Activated T-helper 1 cell treated with anti-CD3 and anti-CD28 coated beads, Interleukin-12 subunit alpha, Interleukin-12 subunit beta, Interleukin-2, Interleukin-4 antibody, amounts not matched to agents 30 ng/mL and 10 ng/mL and 1 ng/mL, durations not matched to agents 14 hours and 24 hours and 36 hours (primary cell): ENCODE measurements around the gene CASP9. TPM values are rescaled to one million over a fixed set of nuclear protein-coding genes. Genes with fewer than 3 reads are reported as not detected.

Experiments
- DNase-seq: peaks from one replicate; pipeline ENCODE4 v3.0.0; 2021; ENCODE audit warnings: low spot score
- H3K27ac Mint-ChIP-seq: one replicate; pipeline ENCODE4 v1.8.0; 2021; ENCODE audit warnings: mild to moderate bottlenecking, mixed read lengths
- H3K27me3 Mint-ChIP-seq: one replicate; pipeline ENCODE4 v1.8.0; 2022; ENCODE audit warnings: mild to moderate bottlenecking, moderate library complexity, mixed read lengths; ENCODE audit not compliant: insufficient read depth
- H3K36me3 Mint-ChIP-seq: one replicate; pipeline ENCODE4 v1.8.0; 2021; ENCODE audit warnings: low read depth, mixed read lengths
- H3K4me1 Mint-ChIP-seq: one replicate; pipeline ENCODE4 v1.8.0; 2021; ENCODE audit warnings: low read depth, mixed read lengths
- H3K4me3 Mint-ChIP-seq: one replicate; pipeline ENCODE4 v1.8.0; 2021; ENCODE audit warnings: mild to moderate bottlenecking, moderate library complexity, mixed read lengths
- H3K9me3 Mint-ChIP-seq: one replicate; pipeline ENCODE4 v1.8.0; 2021; ENCODE audit warnings: mixed read lengths
- intact Hi-C: fragments of 100-400 bp; cut with micrococcal nuclease; formaldehyde crosslinking; loops from one replicate; pipeline ENCODE4 v1.15.1; 2024
- total RNA-seq: library from RNA; stranded (reverse); gene quantifications from 2 replicates; pipeline ENCODE4 v1.2.3, GENCODE V29; 2022

Gene CASP9
- total RNA-seq, 1 donor from 2014 or later = 21.0 TPM

DNA sequence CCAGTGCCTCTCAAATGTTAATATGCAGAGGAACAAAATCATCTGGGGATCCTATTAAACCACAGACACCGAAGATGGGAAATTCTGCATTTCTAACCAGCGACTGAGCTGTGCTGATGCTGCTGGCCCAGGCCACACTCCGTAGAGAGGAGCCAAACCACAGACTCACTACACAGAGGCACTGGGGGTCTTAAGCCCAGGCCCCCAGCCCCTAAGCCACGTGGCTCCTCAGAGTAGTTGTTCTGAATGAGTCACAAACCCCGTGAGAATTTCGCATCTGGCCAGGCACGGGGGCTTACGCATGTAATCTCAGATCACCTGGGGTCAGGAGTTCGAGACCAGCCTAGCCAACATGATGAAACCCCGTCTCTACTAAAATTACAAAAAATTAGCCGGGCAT is 70.3 kb downstream of the CASP9 start:
- H3K4me3 Mint-ChIP-seq = no peak overlapping the region
- no peaks in the 10 kb centered on the region for H3K9me3 Mint-ChIP-seq
- intact Hi-C loops = no loop called here
- no peak overlapping the region for H3K27ac Mint-ChIP-seq
- no peaks in the 10 kb centered on the region for H3K36me3 Mint-ChIP-seq
- peaks cover 4% of the 10 kb centered on the region for H3K27me3 Mint-ChIP-seq
- no peaks in the 10 kb centered on the region for H3K4me1 Mint-ChIP-seq
- DNase-seq = no peak

DNA sequence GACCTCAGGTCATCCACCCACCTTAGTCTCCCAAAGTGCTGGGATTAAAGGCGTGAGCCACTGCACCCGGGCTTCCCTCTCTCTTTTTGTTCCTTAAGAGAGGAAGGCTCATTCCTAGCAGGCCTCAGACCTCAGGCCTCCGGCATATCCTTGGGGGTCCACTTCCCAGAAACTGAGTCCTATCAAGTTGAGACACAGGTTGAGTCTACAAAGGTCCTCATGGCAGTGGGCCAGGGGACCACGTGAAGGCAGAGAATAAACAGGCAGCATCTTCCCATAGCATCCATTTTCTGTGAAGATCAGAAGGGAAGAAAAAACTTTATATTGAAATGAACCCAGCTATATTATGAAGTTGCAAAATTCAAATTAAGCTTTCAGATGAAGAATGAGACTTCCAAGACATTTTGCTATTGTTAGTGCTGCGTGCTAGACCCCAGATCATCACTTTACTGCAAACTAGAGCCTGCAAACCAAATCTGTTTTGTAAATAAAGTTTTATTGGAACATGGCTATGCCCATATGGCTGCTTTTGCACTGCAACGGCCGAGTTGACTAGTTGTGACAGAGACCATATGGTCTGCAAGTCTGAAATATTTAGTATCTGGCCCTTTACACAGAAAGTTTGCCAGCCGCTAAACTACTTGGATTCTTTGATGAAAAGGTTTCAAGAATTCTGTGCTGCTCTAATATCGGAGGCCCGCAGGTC is 71.0 kb downstream of the CASP9 start:
- H3K36me3 Mint-ChIP-seq = no peaks in the 10 kb centered on the region
- no peak overlapping the region for H3K27ac Mint-ChIP-seq
- no peaks in the 10 kb centered on the region for H3K4me1 Mint-ChIP-seq
- H3K9me3 Mint-ChIP-seq = no peaks in the 10 kb centered on the region
- no peak overlapping the region for H3K4me3 Mint-ChIP-seq
- no peak for DNase-seq
- intact Hi-C loops = no loop called here
- H3K27me3 Mint-ChIP-seq = peaks cover 4% of the 10 kb centered on the region

DNA sequence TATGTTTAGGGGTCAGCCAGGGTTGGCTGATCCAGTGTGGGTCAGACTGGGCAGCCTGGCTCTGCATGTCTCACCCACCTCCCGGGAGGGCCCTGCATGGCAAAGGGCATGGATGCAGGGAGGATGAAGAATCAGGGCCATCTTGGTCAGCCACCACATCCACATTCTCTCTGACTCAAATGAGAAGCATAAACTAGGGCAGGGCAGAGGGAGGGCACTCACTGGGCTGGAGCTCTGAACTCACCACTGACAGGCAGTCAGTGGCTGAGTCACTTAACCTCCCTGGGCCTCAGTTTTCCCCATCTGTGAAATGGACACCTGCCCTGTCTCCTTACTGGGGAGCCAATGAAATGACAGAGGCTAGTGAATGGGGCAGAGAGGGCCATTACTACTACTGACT is 71.8 kb downstream of the CASP9 start:
- H3K9me3 Mint-ChIP-seq = no peaks in the 10 kb centered on the region
- no peaks in the 10 kb centered on the region for H3K27me3 Mint-ChIP-seq
- intact Hi-C loops = no loop called here
- no peaks in the 10 kb centered on the region for H3K4me1 Mint-ChIP-seq
- no peaks in the 10 kb centered on the region for H3K36me3 Mint-ChIP-seq
- H3K27ac Mint-ChIP-seq = no peak overlapping the region
- no peak for DNase-seq
- no peak overlapping the region for H3K4me3 Mint-ChIP-seq

DNA sequence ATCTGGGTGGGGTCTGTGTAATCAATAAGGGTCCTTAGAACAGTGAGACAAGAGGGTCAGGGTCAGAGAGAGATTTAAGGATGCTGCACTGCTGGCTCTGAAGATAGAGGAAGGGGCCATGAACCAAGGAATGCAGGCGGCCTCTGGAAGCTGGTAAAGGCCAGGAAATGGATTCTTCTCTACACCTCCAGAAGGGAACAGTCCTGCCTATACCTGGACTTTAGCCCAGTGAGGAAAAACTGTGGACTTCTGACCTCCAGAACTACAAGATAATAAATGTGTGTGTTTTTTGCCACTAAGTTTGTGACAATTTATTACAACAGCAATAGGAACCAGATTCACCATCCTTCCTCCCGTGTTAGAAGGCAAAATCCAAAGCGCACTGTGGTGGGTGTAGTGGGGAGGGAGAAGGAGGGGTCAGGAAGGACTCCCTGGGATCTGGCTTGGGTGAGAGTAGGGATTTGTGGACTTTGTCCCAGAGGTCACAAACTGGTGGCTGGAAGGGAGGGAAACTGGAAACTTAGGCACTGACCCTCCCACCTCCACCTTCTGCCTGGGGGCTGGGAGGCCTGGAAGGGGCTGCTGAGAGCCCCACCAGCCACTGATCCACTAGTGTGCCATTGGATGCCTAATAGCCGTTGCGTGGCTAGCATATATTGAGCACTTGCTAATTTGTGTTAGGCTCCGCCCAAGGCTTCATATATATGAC is 72.8 kb downstream of the CASP9 start:
- intact Hi-C loops = no loop called here
- no peak for DNase-seq
- Mint-ChIP-seq H3K27me3 (no peaks in the 10 kb centered on the region), H3K4me3 (no peak overlapping the region), H3K9me3 (no peaks in the 10 kb centered on the region), H3K36me3 (no peaks in the 10 kb centered on the region), H3K4me1 (peaks cover under 1% of the 10 kb centered on the region), H3K27ac (no peak overlapping the region)

DNA sequence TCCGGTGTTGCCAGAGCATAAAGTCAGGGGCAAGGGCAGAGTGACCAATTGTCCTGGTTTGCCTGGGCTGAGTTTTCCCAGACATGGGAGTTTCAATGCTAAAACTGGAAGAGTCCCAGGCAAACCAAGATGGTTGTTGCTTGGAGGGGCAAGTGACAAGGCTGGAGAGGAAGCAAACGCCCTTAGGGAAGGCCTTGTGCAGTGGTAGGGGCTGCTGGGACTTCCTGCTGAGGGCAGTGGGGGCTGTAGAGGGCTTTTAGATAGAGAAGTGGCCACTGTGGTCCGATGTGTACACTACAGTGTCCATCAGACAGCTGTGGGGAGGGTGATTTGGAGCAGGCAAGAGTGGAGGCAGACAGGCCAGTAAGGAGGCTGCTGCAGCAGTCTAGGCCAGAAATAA is 74.4 kb downstream of the CASP9 start:
- peaks cover 6% of the 10 kb centered on the region for H3K4me1 Mint-ChIP-seq
- no peak overlapping the region for H3K27ac Mint-ChIP-seq
- H3K36me3 Mint-ChIP-seq = no peaks in the 10 kb centered on the region
- H3K4me3 Mint-ChIP-seq = no peak overlapping the region
- peaks cover 3% of the 10 kb centered on the region for H3K27me3 Mint-ChIP-seq
- intact Hi-C loops = no loop called here
- no peak for DNase-seq
- H3K9me3 Mint-ChIP-seq = no peaks in the 10 kb centered on the region

DNA sequence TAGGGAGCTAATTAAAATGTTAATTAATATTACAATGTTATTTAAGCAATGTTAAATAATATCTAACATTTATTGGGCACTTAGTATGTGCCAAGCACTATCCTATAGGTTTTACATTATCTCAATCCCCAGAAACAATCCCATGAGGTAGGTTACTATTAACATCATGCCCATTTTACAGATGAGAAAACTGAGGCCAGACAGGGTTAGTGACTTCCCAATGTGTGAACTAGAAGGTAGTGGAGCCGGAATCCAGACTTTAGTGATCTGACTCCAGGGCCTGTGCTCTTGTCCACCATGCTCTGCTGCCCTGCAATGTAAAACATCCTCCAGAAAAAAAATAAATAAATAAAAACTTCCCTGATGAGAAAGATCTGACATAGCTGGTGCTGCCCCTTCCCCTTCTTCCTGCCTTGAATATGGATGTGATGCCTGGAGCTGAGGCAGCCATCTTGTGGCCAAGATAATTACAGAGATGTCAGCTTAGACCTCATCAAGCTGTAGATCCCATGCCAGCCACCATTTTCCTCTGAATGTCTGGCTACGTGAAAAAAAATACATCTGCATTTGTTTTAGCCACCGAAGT is 75.0 kb downstream of the CASP9 start:
- H3K27ac Mint-ChIP-seq = no peak overlapping the region
- DNase-seq = no peak
- H3K27me3 Mint-ChIP-seq = peaks cover 3% of the 10 kb centered on the region
- H3K4me1 Mint-ChIP-seq = peaks cover 6% of the 10 kb centered on the region
- H3K9me3 Mint-ChIP-seq = no peaks in the 10 kb centered on the region
- intact Hi-C loops = no loop called here
- H3K4me3 Mint-ChIP-seq = no peak overlapping the region
- no peaks in the 10 kb centered on the region for H3K36me3 Mint-ChIP-seq

DNA sequence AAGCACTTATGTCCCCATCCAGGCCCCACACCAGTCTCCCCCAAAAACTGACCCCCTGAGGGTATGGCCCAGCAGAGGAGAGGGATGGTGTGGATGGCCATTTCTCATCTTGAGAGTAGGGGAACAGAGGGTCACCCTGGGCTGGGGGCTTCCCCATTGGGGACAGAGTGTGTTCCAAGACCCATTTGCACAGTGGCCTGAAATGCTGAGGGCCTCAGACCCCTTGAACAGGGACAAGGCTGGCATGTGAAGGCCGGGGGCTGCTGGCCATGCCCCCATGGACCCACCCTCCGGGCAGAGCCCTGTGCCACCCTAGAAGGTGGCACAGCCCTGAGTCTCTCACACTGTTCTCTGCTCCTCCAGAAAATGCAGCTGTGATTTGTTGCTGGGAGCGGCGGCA is 77.8 kb downstream of the CASP9 start:
- Mint-ChIP-seq H3K4me1 (peaks cover 6% of the 10 kb centered on the region), H3K36me3 (no peaks in the 10 kb centered on the region), H3K27me3 (peaks cover 3% of the 10 kb centered on the region), H3K4me3 (no peak overlapping the region), H3K27ac (no peak overlapping the region), H3K9me3 (no peaks in the 10 kb centered on the region)
- no peak for DNase-seq
- intact Hi-C loops = no loop called here

DNA sequence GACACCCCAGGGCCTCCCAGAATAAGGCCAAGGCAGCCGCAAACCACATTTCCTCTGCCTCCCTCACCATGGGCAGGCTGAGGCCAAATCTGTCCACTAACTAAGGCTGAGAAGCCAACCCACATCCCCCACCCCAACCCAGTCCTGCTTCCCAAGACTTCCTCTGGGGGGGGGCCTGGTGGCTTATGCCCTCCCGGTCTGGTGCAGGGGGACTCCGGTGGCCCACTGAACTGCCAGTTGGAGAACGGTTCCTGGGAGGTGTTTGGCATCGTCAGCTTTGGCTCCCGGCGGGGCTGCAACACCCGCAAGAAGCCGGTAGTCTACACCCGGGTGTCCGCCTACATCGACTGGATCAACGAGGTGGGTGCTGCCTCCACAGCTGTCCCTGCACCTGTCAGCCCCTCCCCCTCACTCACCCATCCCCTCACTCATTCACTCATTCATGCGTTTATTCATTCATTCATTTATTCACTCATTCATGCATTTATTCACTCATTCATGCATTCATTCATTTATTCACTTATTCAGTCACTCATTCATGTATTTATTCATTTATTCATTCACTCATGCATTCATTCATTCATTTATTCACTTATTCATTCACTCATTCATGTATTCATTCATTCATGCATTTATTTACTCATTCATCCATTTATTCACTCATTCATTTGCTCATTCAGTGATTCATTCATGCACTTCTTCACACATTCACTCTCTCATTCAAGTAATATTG is 78.5 kb downstream of the CASP9 start:
- no peak overlapping the region for H3K27ac Mint-ChIP-seq
- intact Hi-C loops = no loop called here
- H3K36me3 Mint-ChIP-seq = no peaks in the 10 kb centered on the region
- no peaks in the 10 kb centered on the region for H3K9me3 Mint-ChIP-seq
- H3K27me3 Mint-ChIP-seq = peaks cover 3% of the 10 kb centered on the region
- no peak overlapping the region for H3K4me3 Mint-ChIP-seq
- DNase-seq = no peak
- peaks cover 6% of the 10 kb centered on the region for H3K4me1 Mint-ChIP-seq

DNA sequence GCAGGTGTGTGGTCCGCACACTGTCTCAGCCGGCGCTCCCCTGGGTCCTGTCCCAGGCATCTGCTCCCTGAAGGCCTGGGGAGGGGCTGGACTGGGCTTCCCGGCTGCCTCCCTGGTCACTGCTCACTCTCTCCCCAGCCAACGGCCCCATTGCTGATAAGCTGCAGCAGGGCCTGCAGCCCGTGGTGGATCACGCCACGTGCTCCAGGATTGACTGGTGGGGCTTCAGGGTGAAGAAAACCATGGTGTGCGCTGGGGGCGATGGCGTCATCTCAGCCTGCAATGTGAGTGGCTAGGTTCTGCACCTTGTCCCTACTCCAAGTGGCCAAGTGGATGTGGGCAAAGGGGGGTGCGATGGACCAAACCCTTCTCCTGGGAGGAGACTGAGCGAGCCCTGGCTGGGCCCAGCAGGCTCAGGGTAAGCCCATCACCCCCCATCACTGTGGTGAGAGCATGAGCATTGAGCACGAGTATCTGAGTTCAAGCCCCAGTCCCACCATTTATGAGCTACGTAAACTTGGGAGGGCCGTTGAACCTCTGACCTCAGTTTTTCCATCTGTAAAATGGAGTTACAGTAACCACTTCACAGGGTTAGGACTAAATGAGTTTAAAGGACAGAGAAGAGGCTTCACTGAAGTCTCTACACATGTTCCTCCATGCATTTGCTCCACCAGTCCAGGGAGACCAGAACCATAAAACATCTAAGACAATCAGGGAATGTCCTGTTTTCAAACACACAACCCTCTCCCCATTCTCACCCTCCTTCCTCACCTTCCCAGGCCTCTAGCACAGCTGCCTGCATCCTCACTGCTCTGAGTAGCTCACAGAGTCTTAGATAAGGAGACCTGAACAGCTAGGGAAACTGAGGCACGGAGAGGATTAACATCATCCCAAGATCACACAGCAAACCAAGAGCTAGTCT is 79.3 kb downstream of the CASP9 start:
- Mint-ChIP-seq H3K36me3 (no peaks in the 10 kb centered on the region), H3K27me3 (peaks cover 3% of the 10 kb centered on the region), H3K4me1 (peaks cover 6% of the 10 kb centered on the region), H3K4me3 (no peak overlapping the region), H3K9me3 (no peaks in the 10 kb centered on the region), H3K27ac (no peak overlapping the region)
- no peak for DNase-seq
- intact Hi-C loops = no loop called here

DNA sequence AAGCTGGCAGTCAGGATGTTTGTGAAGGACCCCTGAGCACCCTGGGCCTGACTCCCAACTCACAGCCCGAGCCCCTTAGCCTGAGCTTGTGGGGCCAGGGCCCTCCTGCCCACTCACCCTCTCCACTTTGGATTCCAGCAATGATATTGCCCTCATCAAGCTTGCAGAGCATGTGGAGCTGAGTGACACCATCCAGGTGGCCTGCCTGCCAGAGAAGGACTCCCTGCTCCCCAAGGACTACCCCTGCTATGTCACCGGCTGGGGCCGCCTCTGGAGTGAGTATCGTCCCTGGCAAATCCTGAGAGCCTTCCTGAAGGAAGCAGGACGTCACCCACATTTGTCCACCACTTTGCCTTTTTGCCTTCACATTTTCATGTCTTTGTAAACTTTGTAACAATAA is 80.7 kb downstream of the CASP9 start:
- H3K4me1 Mint-ChIP-seq = peaks cover 6% of the 10 kb centered on the region

DNA sequence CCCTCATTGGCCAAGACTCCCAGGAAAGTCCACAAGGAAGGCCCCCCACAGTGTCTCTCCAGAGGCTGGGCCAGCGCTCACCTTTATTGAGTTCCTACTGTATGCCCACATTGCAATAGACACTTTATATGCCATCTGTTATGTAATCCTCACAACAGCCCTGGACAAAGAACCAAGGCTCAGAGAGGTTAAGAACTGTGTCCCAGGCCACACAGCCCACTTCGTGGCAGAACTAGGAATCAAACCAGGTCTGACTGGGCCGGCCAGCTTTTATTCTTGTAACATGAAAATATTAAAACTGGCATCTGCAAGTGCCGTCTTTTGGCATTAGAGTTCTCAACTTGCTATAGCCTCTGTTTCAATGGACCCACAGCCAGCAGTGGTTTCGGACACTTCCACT is 81.3 kb downstream of the CASP9 start:
- intact Hi-C loops = no loop called here
- Mint-ChIP-seq H3K4me3 (no peak overlapping the region), H3K36me3 (no peaks in the 10 kb centered on the region), H3K4me1 (peaks cover 6% of the 10 kb centered on the region), H3K9me3 (no peaks in the 10 kb centered on the region), H3K27me3 (peaks cover 3% of the 10 kb centered on the region), H3K27ac (no peak overlapping the region)
- DNase-seq = no peak

More for the DNA sequence above, 80.7 kb downstream of the CASP9 start:
- intact Hi-C loops = no loop called here
- H3K36me3 Mint-ChIP-seq = no peaks in the 10 kb centered on the region
- H3K27me3 Mint-ChIP-seq = peaks cover 3% of the 10 kb centered on the region
- no peak overlapping the region for H3K4me3 Mint-ChIP-seq
- no peak overlapping the region for H3K27ac Mint-ChIP-seq
- no peak for DNase-seq
- H3K9me3 Mint-ChIP-seq = no peaks in the 10 kb centered on the region

DNA sequence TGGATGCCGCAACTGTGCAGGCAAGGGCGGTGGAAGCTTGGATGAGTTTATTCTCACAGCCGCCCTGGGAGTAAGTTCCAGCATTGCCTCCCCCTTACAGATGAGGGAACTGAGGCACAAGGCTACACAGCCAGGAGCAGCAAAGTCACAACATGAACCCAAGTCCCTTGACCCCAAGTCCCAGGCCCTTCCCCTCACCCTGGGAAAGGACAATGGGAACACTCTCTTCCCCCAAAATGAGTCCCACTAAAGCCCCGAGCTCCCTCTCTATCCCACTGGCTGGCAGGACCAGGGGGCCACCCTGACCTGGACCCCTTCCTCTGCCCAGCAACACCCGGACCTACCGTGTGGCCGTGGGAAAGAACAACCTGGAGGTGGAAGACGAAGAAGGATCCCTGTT is 81.9 kb downstream of the CASP9 start:
- Mint-ChIP-seq H3K4me1 (peaks cover 6% of the 10 kb centered on the region), H3K27ac (no peak overlapping the region), H3K9me3 (no peaks in the 10 kb centered on the region), H3K27me3 (peaks cover 3% of the 10 kb centered on the region), H3K36me3 (no peaks in the 10 kb centered on the region), H3K4me3 (no peak overlapping the region)
- intact Hi-C loops = no loop called here
- no peak for DNase-seq
